Neuronal stem cell (in vitro differentiated cells): ENCODE data around the gene YTHDF2.

ENCODE experiments used
- DNase-seq: peaks from one replicate; pipeline ENCODE4 v3.0.0-alpha.2; 2013; ENCODE audit warnings: low spot score
- H2AFZ ChIP-seq: one replicate; pipeline ENCODE4 v1.6.1; 2013; ENCODE audit warnings: mild to moderate bottlenecking, low read length, inconsistent platforms
- H2AK5ac ChIP-seq: 2 replicates; pipeline ENCODE4 v1.6.1; 2013; ENCODE audit warnings: low read depth, mild to moderate bottlenecking, inconsistent platforms, low read length, moderate library complexity, mixed read lengths
- H2BK120ac ChIP-seq: 2 replicates; pipeline ENCODE4 v1.6.1; 2013; ENCODE audit warnings: low read depth, mild to moderate bottlenecking, inconsistent platforms, low read length, moderate library complexity, mixed read lengths
- H2BK12ac ChIP-seq: one replicate; pipeline ENCODE4 v1.6.1; 2013; ENCODE audit warnings: low read length, inconsistent platforms
- H2BK15ac ChIP-seq: 2 replicates; pipeline ENCODE4 v1.6.1; 2013; ENCODE audit warnings: mild to moderate bottlenecking, low read length, inconsistent platforms, mixed read lengths
- H2BK5ac ChIP-seq: one replicate; pipeline ENCODE4 v1.6.1; 2013; ENCODE audit warnings: inconsistent platforms, mild to moderate bottlenecking, low read length, moderate library complexity
- H3K14ac ChIP-seq: one replicate; pipeline ENCODE4 v1.6.1; 2013; ENCODE audit warnings: low read length, inconsistent platforms
- H3K18ac ChIP-seq: 2 replicates; pipeline ENCODE4 v1.6.1; 2013; ENCODE audit warnings: low read length, inconsistent platforms
- H3K23ac ChIP-seq: 2 replicates; pipeline ENCODE4 v1.6.1; 2013; ENCODE audit warnings: low read depth, mild to moderate bottlenecking, mixed read lengths, low read length, inconsistent platforms; ENCODE audit not compliant: poor library complexity
- H3K27ac ChIP-seq: replicated peaks from 3 replicates; pipeline ENCODE4 v1.5.1; 2013; ENCODE audit warnings: low read length, inconsistent platforms
- H3K27me3 ChIP-seq, 3 experiments: 2 replicates each; pipeline ENCODE4 v1.6.1; 2013; ENCODE audit warnings: low read length in 3 of 3, mild to moderate bottlenecking in 2 of 3, inconsistent platforms in 1 of 3, low read depth in 1 of 3, mixed read lengths in 1 of 3, moderate library complexity in 1 of 3; ENCODE audit not compliant: control insufficient read depth in 3 of 3, insufficient read depth in 3 of 3
- H3K36me3 ChIP-seq, 2 donors: replicated peaks in 1 of 2; 2 replicates each; pipeline ENCODE4 v1.6.1; 2013; ENCODE audit warnings: low read length in 2 of 2; ENCODE audit not compliant: control insufficient read depth in 2 of 2, insufficient read depth in 2 of 2
- H3K4ac ChIP-seq: 2 replicates; pipeline ENCODE4 v1.6.1; 2013; ENCODE audit warnings: inconsistent platforms, mild to moderate bottlenecking, low read length, moderate library complexity
- H3K4me1 ChIP-seq, 2 donors: 1 replicate in 1 of 2; 2 replicates in 1 of 2; pipeline ENCODE4 v1.6.1; 2013; ENCODE audit warnings: low read length in 2 of 2, low read depth in 1 of 2; ENCODE audit not compliant: control insufficient read depth in 2 of 2, insufficient read depth in 1 of 2
- H3K4me2 ChIP-seq: one replicate; pipeline ENCODE4 v1.6.1; 2013; ENCODE audit warnings: mild to moderate bottlenecking, low read length, inconsistent platforms; ENCODE audit not compliant: insufficient read depth, poor library complexity, severe bottlenecking
- H3K4me3 ChIP-seq, 2 donors: 2 replicates each; pipeline ENCODE4 v1.5.1; 2013; ENCODE audit warnings: low read length in 2 of 2, mild to moderate bottlenecking in 2 of 2, inconsistent platforms in 1 of 2, moderate library complexity in 1 of 2
- H3K79me1 ChIP-seq: one replicate; pipeline ENCODE4 v1.6.1; 2013; ENCODE audit warnings: low read depth, mild to moderate bottlenecking, inconsistent platforms, low read length, moderate library complexity
- H3K9ac ChIP-seq: one replicate; pipeline ENCODE4 v1.6.1; 2013; ENCODE audit warnings: mild to moderate bottlenecking, low read depth, low read length, inconsistent platforms; ENCODE audit not compliant: poor library complexity
- H3K9me3 ChIP-seq, 2 donors: replicated peaks in 1 of 2; 2 replicates each; pipeline versions ENCODE3 to v1.6.1; 2013; ENCODE audit warnings: low read length in 2 of 2, mild to moderate bottlenecking in 2 of 2, inconsistent platforms in 1 of 2, low read depth in 1 of 2, mixed read lengths in 1 of 2, moderate library complexity in 1 of 2; ENCODE audit not compliant: control insufficient read depth in 2 of 2, insufficient read depth in 1 of 2
- H4K8ac ChIP-seq: one replicate; pipeline ENCODE4 v1.6.1; 2013; ENCODE audit warnings: low read depth, mild to moderate bottlenecking, inconsistent platforms, low read length, moderate library complexity
- H4K91ac ChIP-seq: one replicate; pipeline ENCODE4 v1.6.1; 2013; ENCODE audit warnings: low read length, low read depth, mild to moderate bottlenecking, inconsistent platforms; ENCODE audit not compliant: poor library complexity
- WGBS, 2 donors: extraction: QIAGEN DNeasy Blood & Tissue Kit; methylation state at CpG; one replicate each; pipeline ENCODE4 v1.1.7; 2013; ENCODE audit warnings: missing lambda C conversion rate in 2 of 2, mixed read lengths in 1 of 2; ENCODE audit not compliant: insufficient read length in 2 of 2, insufficient replicate concordance in 1 of 2; ENCODE audit errors: extremely low coverage in 2 of 2; 5-methylcytosine and 5-hydroxymethylcytosine counted together

YTHDF2 gene

GRCh38 chr1:28718166-28718565 lies 18.6 kb upstream of the YTHDF2 start:
- H3K18ac ChIP-seq, result no peak overlapping the region
- no peak overlapping the region for H2AFZ ChIP-seq
- no peak overlapping the region for H3K14ac ChIP-seq
- WGBS, 2 donors, result no CpG with 5 or more reads among the region's 1 CpG
- no peak overlapping the region for H3K4ac ChIP-seq
- no peak for DNase-seq
- H3K9ac ChIP-seq, result no peak overlapping the region
- no peaks in the 10 kb centered on the region for H3K9me3 ChIP-seq
- H4K91ac ChIP-seq, result no peak overlapping the region
- H2AK5ac ChIP-seq, result no peak overlapping the region
- no peak overlapping the region for H3K4me2 ChIP-seq
- no peak overlapping the region for H3K4me3 ChIP-seq
- no peak overlapping the region for H3K27ac ChIP-seq
- H3K27me3 ChIP-seq, result no peaks in the 10 kb centered on the region
- H4K8ac ChIP-seq, result no peak overlapping the region
- H2BK12ac ChIP-seq, result no peak overlapping the region
- no peak overlapping the region for H2BK15ac ChIP-seq
- no peak overlapping the region for H2BK5ac ChIP-seq
- peaks cover 11 to 26% of the 10 kb centered on the region in 2 donors for H3K36me3 ChIP-seq
- H2BK120ac ChIP-seq, result no peak overlapping the region
- H3K79me1 ChIP-seq, result no peaks in the 10 kb centered on the region
- H3K23ac ChIP-seq, result no peak overlapping the region
- H3K4me1 ChIP-seq, result peaks cover 0 to 2% of the 10 kb centered on the region in 2 donors

DNA sequence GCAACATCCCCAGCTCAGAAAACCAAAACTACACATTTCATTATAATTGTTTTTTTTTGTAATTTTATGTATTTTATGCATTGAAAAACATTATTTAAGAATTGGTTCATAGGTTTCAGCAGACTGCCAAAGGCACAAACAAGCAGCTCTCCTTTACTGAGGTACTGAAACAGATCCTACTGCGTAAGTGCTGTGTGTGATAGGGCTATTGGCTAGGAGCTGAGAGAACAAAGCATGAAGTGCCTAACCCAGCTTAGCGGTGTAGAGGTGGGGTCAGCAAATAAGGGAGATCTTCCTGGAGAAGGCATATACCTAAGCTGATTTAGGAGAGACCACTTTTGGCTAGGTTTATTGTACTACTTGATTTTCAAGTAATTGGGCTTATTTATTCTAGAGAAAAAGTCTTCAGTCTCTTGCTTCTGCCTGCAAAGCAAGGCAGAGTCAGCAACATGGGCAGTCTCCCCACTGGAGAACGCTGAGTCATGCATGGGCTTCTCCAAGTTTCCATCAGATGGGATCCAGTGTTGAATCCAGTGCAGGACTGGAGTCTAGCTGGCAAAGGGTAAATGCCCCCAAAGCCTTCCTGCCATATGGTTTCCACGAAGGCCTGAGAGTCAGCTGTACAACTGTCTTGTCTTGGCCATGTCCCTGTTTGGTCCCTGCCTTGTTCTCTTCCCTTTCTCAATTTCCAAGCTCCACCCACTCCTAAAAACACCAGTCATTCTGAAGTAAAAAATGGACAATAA lies 18.0 kb upstream of the YTHDF2 start:
- Histone ChIP-seq H2AFZ (no peak overlapping the region), H3K79me1 (no peaks in the 10 kb centered on the region), H3K4me1 (peaks cover 0 to 2% of the 10 kb centered on the region in 2 donors), H3K4me2 (no peak overlapping the region), H3K18ac (no peak overlapping the region), H4K8ac (no peak overlapping the region), H3K4me3 (peak overlapping the region in 1 of 2 donors; percentile 13), H4K91ac (no peak overlapping the region), H3K9me3 (no peaks in the 10 kb centered on the region), H3K9ac (no peak overlapping the region), H3K36me3 (peaks cover 11 to 20% of the 10 kb centered on the region in 2 donors), H3K14ac (no peak overlapping the region), H3K27ac (no peak overlapping the region), H2BK15ac (no peak overlapping the region), H2BK12ac (no peak overlapping the region), H2BK120ac (no peak overlapping the region), H2AK5ac (no peak overlapping the region), H3K23ac (no peak overlapping the region), H3K27me3 (no peaks in the 10 kb centered on the region), H3K4ac (no peak overlapping the region), H2BK5ac (no peak overlapping the region)
- DNase-seq, result no peak
- no CpG with 5 or more reads among the region's 4 CpGs for WGBS, 2 donors

GRCh38 chr1:28719332-28719619 lies 17.5 kb upstream of the YTHDF2 start:
- Histone ChIP-seq H3K27ac (no peak overlapping the region), H3K4me1 (peaks cover 0 to 2% of the 10 kb centered on the region in 2 donors), H2BK120ac (no peak overlapping the region), H4K91ac (no peak overlapping the region), H3K9me3 (no peaks in the 10 kb centered on the region), H2BK15ac (no peak overlapping the region), H3K4me2 (no peak overlapping the region), H3K79me1 (no peaks in the 10 kb centered on the region), H3K4me3 (no peak overlapping the region), H3K36me3 (peaks cover 7 to 14% of the 10 kb centered on the region in 2 donors), H3K4ac (no peak overlapping the region), H2BK5ac (no peak overlapping the region), H3K18ac (no peak overlapping the region), H3K14ac (no peak overlapping the region), H2AK5ac (no peak overlapping the region), H3K9ac (no peak overlapping the region), H2AFZ (no peak overlapping the region), H3K23ac (no peak overlapping the region), H3K27me3 (no peaks in the 10 kb centered on the region), H2BK12ac (no peak overlapping the region), H4K8ac (no peak overlapping the region)
- no peak for DNase-seq

GRCh38 chr1:28720376-28720775 lies 16.4 kb upstream of the YTHDF2 start:
- no peak overlapping the region for H2AFZ ChIP-seq
- no peak overlapping the region for H3K18ac ChIP-seq
- no peak overlapping the region for H2BK120ac ChIP-seq
- H3K23ac ChIP-seq, result no peak overlapping the region
- H3K4me1 ChIP-seq, result peaks cover 0 to 2% of the 10 kb centered on the region in 2 donors
- no peak overlapping the region for H2BK12ac ChIP-seq
- H3K4ac ChIP-seq, result no peak overlapping the region
- H3K14ac ChIP-seq, result no peak overlapping the region
- H3K36me3 ChIP-seq, result peaks cover 0 to 5% of the 10 kb centered on the region in 2 donors
- H3K27ac ChIP-seq, result no peak overlapping the region
- H2AK5ac ChIP-seq, result no peak overlapping the region
- no CpG with 5 or more reads among the region's 5 CpGs for WGBS, 2 donors
- no peak overlapping the region for H2BK15ac ChIP-seq
- no peaks in the 10 kb centered on the region for H3K9me3 ChIP-seq
- H4K91ac ChIP-seq, result no peak overlapping the region
- H2BK5ac ChIP-seq, result no peak overlapping the region
- no peak overlapping the region for H3K9ac ChIP-seq
- H3K4me2 ChIP-seq, result no peak overlapping the region
- no peak overlapping the region for H3K4me3 ChIP-seq
- no peaks in the 10 kb centered on the region for H3K27me3 ChIP-seq
- no peaks in the 10 kb centered on the region for H3K79me1 ChIP-seq
- H4K8ac ChIP-seq, result no peak overlapping the region
- DNase-seq, result no peak
